ENCODE data around the gene NTSR1.

DNA sequence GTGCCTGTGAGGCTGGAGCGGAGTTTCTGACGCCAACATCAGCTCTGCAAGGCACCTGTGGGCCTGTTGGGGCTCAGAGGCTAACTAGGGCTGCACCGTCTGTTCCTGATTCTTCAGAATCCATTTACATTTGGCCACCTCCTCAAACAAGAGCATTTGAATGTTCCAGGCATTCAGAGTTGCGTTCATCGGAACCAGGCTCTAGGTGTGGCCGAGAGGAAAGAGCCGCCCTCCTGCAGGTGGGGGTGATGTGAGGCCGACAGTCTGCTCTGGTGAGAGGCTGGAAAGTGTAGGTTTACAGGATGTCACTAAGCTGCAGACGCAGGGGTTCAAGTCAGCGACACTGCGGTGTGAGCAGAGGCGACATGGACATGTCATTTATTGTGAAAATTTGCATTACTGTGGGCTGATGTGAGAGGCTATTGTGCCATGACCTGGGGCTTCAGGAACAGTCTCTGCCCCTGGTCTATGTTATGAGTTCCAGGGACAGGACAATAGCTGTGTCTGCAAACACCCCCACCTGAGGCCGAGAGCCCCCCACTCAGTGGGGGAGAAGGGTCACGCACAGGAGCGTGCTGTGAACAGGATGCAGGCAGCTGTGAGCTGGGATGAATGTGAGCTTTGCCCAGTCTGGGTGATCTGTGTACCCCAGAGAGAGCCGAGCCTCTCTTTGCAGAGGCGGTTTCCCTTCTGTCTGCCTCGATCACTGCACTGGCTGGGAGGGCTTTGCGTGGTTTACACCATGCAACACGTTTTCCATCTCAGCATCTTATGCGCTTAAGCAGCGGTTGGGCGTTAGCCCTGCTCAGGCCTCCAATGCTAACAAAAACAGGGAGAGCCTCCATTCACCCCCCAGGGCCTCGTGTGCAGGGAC, 45.3 kb upstream of the NTSR1 start:
- TF ChIP-seq, protein P1, sequence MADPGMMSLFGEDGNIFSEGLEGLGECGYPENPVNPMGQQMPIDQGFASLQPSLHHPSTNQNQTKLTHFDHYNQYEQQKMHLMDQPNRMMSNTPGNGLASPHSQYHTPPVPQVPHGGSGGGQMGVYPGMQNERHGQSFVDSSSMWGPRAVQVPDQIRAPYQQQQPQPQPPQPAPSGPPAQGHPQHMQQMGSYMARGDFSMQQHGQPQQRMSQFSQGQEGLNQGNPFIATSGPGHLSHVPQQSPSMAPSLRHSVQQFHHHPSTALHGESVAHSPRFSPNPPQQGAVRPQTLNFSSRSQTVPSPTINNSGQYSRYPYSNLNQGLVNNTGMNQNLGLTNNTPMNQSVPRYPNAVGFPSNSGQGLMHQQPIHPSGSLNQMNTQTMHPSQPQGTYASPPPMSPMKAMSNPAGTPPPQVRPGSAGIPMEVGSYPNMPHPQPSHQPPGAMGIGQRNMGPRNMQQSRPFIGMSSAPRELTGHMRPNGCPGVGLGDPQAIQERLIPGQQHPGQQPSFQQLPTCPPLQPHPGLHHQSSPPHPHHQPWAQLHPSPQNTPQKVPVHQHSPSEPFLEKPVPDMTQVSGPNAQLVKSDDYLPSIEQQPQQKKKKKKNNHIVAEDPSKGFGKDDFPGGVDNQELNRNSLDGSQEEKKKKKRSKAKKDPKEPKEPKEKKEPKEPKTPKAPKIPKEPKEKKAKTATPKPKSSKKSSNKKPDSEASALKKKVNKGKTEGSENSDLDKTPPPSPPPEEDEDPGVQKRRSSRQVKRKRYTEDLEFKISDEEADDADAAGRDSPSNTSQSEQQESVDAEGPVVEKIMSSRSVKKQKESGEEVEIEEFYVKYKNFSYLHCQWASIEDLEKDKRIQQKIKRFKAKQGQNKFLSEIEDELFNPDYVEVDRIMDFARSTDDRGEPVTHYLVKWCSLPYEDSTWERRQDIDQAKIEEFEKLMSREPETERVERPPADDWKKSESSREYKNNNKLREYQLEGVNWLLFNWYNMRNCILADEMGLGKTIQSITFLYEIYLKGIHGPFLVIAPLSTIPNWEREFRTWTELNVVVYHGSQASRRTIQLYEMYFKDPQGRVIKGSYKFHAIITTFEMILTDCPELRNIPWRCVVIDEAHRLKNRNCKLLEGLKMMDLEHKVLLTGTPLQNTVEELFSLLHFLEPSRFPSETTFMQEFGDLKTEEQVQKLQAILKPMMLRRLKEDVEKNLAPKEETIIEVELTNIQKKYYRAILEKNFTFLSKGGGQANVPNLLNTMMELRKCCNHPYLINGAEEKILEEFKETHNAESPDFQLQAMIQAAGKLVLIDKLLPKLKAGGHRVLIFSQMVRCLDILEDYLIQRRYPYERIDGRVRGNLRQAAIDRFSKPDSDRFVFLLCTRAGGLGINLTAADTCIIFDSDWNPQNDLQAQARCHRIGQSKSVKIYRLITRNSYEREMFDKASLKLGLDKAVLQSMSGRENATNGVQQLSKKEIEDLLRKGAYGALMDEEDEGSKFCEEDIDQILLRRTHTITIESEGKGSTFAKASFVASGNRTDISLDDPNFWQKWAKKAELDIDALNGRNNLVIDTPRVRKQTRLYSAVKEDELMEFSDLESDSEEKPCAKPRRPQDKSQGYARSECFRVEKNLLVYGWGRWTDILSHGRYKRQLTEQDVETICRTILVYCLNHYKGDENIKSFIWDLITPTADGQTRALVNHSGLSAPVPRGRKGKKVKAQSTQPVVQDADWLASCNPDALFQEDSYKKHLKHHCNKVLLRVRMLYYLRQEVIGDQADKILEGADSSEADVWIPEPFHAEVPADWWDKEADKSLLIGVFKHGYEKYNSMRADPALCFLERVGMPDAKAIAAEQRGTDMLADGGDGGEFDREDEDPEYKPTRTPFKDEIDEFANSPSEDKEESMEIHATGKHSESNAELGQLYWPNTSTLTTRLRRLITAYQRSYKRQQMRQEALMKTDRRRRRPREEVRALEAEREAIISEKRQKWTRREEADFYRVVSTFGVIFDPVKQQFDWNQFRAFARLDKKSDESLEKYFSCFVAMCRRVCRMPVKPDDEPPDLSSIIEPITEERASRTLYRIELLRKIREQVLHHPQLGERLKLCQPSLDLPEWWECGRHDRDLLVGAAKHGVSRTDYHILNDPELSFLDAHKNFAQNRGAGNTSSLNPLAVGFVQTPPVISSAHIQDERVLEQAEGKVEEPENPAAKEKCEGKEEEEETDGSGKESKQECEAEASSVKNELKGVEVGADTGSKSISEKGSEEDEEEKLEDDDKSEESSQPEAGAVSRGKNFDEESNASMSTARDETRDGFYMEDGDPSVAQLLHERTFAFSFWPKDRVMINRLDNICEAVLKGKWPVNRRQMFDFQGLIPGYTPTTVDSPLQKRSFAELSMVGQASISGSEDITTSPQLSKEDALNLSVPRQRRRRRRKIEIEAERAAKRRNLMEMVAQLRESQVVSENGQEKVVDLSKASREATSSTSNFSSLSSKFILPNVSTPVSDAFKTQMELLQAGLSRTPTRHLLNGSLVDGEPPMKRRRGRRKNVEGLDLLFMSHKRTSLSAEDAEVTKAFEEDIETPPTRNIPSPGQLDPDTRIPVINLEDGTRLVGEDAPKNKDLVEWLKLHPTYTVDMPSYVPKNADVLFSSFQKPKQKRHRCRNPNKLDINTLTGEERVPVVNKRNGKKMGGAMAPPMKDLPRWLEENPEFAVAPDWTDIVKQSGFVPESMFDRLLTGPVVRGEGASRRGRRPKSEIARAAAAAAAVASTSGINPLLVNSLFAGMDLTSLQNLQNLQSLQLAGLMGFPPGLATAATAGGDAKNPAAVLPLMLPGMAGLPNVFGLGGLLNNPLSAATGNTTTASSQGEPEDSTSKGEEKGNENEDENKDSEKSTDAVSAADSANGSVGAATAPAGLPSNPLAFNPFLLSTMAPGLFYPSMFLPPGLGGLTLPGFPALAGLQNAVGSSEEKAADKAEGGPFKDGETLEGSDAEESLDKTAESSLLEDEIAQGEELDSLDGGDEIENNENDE (IDR thresholded peaks at IDR 0.05; ENCODE audit: insufficient replicate concordance, low read length): no peak
- TF ChIP-seq, protein P2, sequence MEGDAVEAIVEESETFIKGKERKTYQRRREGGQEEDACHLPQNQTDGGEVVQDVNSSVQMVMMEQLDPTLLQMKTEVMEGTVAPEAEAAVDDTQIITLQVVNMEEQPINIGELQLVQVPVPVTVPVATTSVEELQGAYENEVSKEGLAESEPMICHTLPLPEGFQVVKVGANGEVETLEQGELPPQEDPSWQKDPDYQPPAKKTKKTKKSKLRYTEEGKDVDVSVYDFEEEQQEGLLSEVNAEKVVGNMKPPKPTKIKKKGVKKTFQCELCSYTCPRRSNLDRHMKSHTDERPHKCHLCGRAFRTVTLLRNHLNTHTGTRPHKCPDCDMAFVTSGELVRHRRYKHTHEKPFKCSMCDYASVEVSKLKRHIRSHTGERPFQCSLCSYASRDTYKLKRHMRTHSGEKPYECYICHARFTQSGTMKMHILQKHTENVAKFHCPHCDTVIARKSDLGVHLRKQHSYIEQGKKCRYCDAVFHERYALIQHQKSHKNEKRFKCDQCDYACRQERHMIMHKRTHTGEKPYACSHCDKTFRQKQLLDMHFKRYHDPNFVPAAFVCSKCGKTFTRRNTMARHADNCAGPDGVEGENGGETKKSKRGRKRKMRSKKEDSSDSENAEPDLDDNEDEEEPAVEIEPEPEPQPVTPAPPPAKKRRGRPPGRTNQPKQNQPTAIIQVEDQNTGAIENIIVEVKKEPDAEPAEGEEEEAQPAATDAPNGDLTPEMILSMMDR (IDR thresholded peaks at IDR 0.05; ENCODE audit: control extremely low read depth in 1 of 3, insufficient read depth in 1 of 3, low read depth in 1 of 3, low read length in 3 of 3): no peak
- TF ChIP-seq POLR2A (IDR thresholded peaks at IDR 0.05; ENCODE audit: control extremely low read depth in 1 of 2, low read depth in 2 of 2, low read length in 2 of 2) (no peak), JUND (IDR thresholded peaks at IDR 0.05; ENCODE audit: low read length) (no peak), EZH2 (IDR thresholded peaks at IDR 0.05; ENCODE audit: low read depth, low read length, severe bottlenecking) (no peak), POLR2AphosphoS5 (IDR thresholded peaks at IDR 0.05; ENCODE audit: low read depth, low read length) (no peak), CHD1 (IDR thresholded peaks at IDR 0.05; ENCODE audit: low read depth, low read length) (no peak)
